Spleen (tissue), 7 donors: ENCODE measurements around the gene BANP.

Source experiments
- CTCF ChIP-seq, 11 experiments: fragments of 200-600 bp in 7 of 11; fragments of 450-650 bp in 4 of 11; sonication (generic) in 4 of 11; IDR thresholded peaks in 8 of 11; conservative IDR thresholded peaks in 3 of 11; 1 replicate in 7 of 11; 2 replicates in 4 of 11; pipeline versions ENCODE4 v1.4.0 to v1.8.0; 2016 to 2021; ENCODE audit warnings: antibody characterized with exemption in 11 of 11, inconsistent platforms in 4 of 11, mild to moderate bottlenecking in 1 of 11
- POLR2A ChIP-seq, 3 donors: fragments of 450-650 bp; IDR thresholded peaks; one replicate each; pipeline ENCODE4 v1.5.1; 2017; ENCODE audit warnings: antibody characterized with exemption in 3 of 3, mild to moderate bottlenecking in 1 of 3
- donor health status: DM: no; HTN: no; CAD: no; lungs with moderate emphysema.
- donor health status: DM: no; HTN: no; CAD: no.
- donor health status: DM: no; HTN: no; CAD: no.

- no peak for TF ChIP-seq CTCF (IDR thresholded peaks at IDR 0.05 in 8 of 11, conservative IDR thresholded peaks at IDR 0.05 in 3 of 11)
- no peak for TF ChIP-seq POLR2A (IDR thresholded peaks at IDR 0.05)
Observed at GRCh38 chr16:88023366-88023765, 72.1 kb downstream of the BANP start.
